Chondrocyte (in vitro differentiated cells): ENCODE data around the gene UBAP2L. TPM values are rescaled to one million over a fixed set of nuclear protein-coding genes. Genes with fewer than 3 reads are reported as not detected.

Experiments
- DNase-seq: peaks from one replicate; pipeline ENCODE4 v3.0.0; 2021; ENCODE audit warnings: mixed read lengths, low spot score
- H3K27ac Mint-ChIP-seq: one replicate; pipeline ENCODE4 v1.8.0; 2021; ENCODE audit warnings: mild to moderate bottlenecking, moderate library complexity, mixed read lengths; ENCODE audit not compliant: unreplicated experiment
- H3K27me3 Mint-ChIP-seq: 2 replicates; pipeline ENCODE4 v1.8.0; 2021; ENCODE audit warnings: low read depth, mixed read lengths
- H3K36me3 Mint-ChIP-seq: 2 replicates; pipeline ENCODE4 v1.8.0; 2021; ENCODE audit warnings: low read depth, mixed read lengths
- H3K4me1 Mint-ChIP-seq: 2 replicates; pipeline ENCODE4 v1.8.0; 2021; ENCODE audit warnings: low read depth, mild to moderate bottlenecking, mixed read lengths
- H3K4me3 Mint-ChIP-seq: one replicate; pipeline ENCODE4 v1.8.0; 2021; ENCODE audit warnings: mild to moderate bottlenecking, moderate library complexity, mixed read lengths; ENCODE audit not compliant: unreplicated experiment
- H3K9me3 Mint-ChIP-seq: 2 replicates; pipeline ENCODE4 v1.8.0; 2021; ENCODE audit warnings: low read depth, mixed read lengths
- microRNA-seq: library from miRNA; unstranded; fragments of <30 nt; microRNA quantifications from one replicate; pipeline ENCODE4 v1.2.0, GENCODE V29; 2020; ENCODE audit warnings: borderline number of aligned reads
- total RNA-seq: library from RNA; stranded (reverse); gene quantifications from 3 replicates; pipeline ENCODE4 v1.2.1, GENCODE V29; 2021
- TF ChIP-seq, protein P1 (sequence below): fragments of 200-600 bp; sonication (generic); IDR thresholded peaks from 2 replicates; pipeline ENCODE4 v1.5.0; 2021; ENCODE audit warnings: antibody characterized with exemption, mild to moderate bottlenecking, moderate library complexity

The UBAP2L gene
- total RNA-seq, 1 donor from 2014 or later = 186 TPM

DNA sequence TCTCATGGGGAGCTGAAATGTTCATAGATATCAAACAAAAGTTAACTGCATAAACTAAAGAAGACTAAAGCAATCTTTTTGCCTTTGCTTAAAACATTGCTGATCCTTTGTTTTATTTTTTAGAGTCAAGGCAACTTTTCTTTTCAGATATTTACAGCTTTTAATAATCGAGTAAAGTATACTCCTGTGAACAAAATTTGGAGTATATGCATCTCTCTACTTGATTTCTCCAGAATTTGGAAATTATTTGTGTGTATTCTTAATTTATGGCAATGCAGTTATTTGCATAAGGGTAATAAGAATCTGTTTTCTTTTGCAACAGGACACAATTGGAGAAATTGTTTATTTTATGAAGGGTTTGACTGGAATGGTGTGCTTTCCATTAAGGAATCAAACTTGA is 95.9 kb downstream of the UBAP2L start:
- H3K36me3 Mint-ChIP-seq = no peaks in the 10 kb centered on the region
- peaks cover 32% of the 10 kb centered on the region for H3K27me3 Mint-ChIP-seq
- DNase-seq = no peak
- TF ChIP-seq, protein P1, sequence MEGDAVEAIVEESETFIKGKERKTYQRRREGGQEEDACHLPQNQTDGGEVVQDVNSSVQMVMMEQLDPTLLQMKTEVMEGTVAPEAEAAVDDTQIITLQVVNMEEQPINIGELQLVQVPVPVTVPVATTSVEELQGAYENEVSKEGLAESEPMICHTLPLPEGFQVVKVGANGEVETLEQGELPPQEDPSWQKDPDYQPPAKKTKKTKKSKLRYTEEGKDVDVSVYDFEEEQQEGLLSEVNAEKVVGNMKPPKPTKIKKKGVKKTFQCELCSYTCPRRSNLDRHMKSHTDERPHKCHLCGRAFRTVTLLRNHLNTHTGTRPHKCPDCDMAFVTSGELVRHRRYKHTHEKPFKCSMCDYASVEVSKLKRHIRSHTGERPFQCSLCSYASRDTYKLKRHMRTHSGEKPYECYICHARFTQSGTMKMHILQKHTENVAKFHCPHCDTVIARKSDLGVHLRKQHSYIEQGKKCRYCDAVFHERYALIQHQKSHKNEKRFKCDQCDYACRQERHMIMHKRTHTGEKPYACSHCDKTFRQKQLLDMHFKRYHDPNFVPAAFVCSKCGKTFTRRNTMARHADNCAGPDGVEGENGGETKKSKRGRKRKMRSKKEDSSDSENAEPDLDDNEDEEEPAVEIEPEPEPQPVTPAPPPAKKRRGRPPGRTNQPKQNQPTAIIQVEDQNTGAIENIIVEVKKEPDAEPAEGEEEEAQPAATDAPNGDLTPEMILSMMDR = no peak
- no peak overlapping the region for H3K27ac Mint-ChIP-seq
- H3K9me3 Mint-ChIP-seq = no peaks in the 10 kb centered on the region
- H3K4me3 Mint-ChIP-seq = no peak overlapping the region
- H3K4me1 Mint-ChIP-seq = no peaks in the 10 kb centered on the region

DNA sequence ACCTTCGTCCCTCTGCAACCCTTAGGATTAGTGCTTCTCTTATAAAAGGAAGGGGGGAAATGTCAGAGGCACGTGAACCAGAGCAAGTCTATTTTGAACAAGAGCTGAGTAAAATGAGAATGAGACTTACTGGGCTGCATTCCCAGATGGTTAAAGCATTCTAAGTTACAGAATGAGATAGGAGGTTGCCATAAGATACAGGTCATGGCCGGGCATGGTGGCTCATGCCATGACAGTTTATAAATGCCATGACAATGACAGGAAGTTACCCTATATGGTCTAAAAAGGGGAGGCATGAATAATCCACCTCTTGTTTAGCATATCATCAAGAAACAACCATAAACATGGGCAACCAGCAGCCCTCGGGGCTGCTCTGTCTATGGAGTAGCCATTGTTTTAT is 97.6 kb downstream of the UBAP2L start:
- DNase-seq = no peak
- peaks cover 30% of the 10 kb centered on the region for H3K27me3 Mint-ChIP-seq
- H3K4me1 Mint-ChIP-seq = no peaks in the 10 kb centered on the region
- TF ChIP-seq, protein P1 = no peak
- no peak overlapping the region for H3K4me3 Mint-ChIP-seq
- no peak overlapping the region for H3K27ac Mint-ChIP-seq
- H3K36me3 Mint-ChIP-seq = no peaks in the 10 kb centered on the region
- no peaks in the 10 kb centered on the region for H3K9me3 Mint-ChIP-seq

Small RNAs within 50 kb of the gene (microRNA-seq; reads per million reads assigned to microRNA genes)
- 2.2 reads per million for gene MIR190B

Other genes starting within 250 kb of the UBAP2L start
- gene JTB, start 243.3 kb upstream of the UBAP2L start, total RNA-seq = 128 to 158 TPM (median 130 TPM) in 3 replicates
- gene RAB13, start 234.6 kb upstream of the UBAP2L start, total RNA-seq = 111 to 137 TPM (median 116 TPM) in 3 replicates
- 951 to 1,224 TPM (median 1,041 TPM) in 3 replicates for gene RPS27, start 230.2 kb upstream of the UBAP2L start, total RNA-seq
- gene NUP210L, start 65.9 kb upstream of the UBAP2L start, total RNA-seq = 0.19 TPM in 1 of 3 replicates, not detected in the others
- gene TPM3, start 28.9 kb upstream of the UBAP2L start, total RNA-seq = 248 to 259 TPM (median 256 TPM) in 3 replicates
- not detected in 3 replicates for gene CFAP141, start 14.6 kb upstream of the UBAP2L start, total RNA-seq
- 60.9 to 104 TPM (median 97.1 TPM) in 3 replicates for gene HAX1, start 51.7 kb downstream of the UBAP2L start, total RNA-seq
- not detected in 3 replicates for gene AQP10, start 100.1 kb downstream of the UBAP2L start, total RNA-seq
- gene ATP8B2, start 104.6 kb downstream of the UBAP2L start, total RNA-seq = 83.1 to 133 TPM (median 86.6 TPM) in 3 replicates
- gene IL6R, start 184.4 kb downstream of the UBAP2L start, total RNA-seq = 1.1 to 1.4 TPM (median 1.3 TPM) in 3 replicates